Measurements from ENCODE around the gene MAMLD1.
"Not testable (repeated sequence)": the region's sequence is repeated elsewhere in the genome, so short reads cannot be mapped to it uniquely, and the experiment has no call there.

Gene MAMLD1

GRCh38 chrX:150362599-150363481 lies at the start of gene MAMLD1:
Gene MAMLD1, plus strand, starts transcription at chrX:150363317. Its CDS starts 82,200 bp downstream, at chrX:150445517.
- DNase-seq (ENCODE audit: low read depth), result peak; percentile 59

GRCh38 chrX:150313514-150313913 lies 49.6 kb upstream of the MAMLD1 start:
- DNase-seq (ENCODE audit: low read depth), result no peak

GRCh38 chrX:150314186-150314585 lies 48.9 kb upstream of the MAMLD1 start:
- no peak for DNase-seq (ENCODE audit: low read depth)

- no peak for DNase-seq (ENCODE audit: low read depth)
Measured at GRCh38 chrX:150316564-150316963, 46.6 kb upstream of the MAMLD1 start.

- no peak for DNase-seq (ENCODE audit: low read depth)
Measured at GRCh38 chrX:150323020-150323419, 40.1 kb upstream of the MAMLD1 start.

GRCh38 chrX:150324035-150324728 lies 38.9 kb upstream of the MAMLD1 start:
- peak; percentile 4 for DNase-seq (ENCODE audit: low read depth)

- DNase-seq (ENCODE audit: low read depth), result no peak
Measured at GRCh38 chrX:150324919-150325318, 38.2 kb upstream of the MAMLD1 start.

GRCh38 chrX:150326541-150327247 lies 36.4 kb upstream of the MAMLD1 start:
- no peak for DNase-seq (ENCODE audit: low read depth)

GRCh38 chrX:150329282-150329681 lies 33.8 kb upstream of the MAMLD1 start:
- DNase-seq (ENCODE audit: low read depth), result no peak

- DNase-seq (ENCODE audit: low read depth), result no peak
Measured at GRCh38 chrX:150329868-150330267, 33.2 kb upstream of the MAMLD1 start.

- no peak for DNase-seq (ENCODE audit: low read depth)
Measured at GRCh38 chrX:150332023-150332422, 31.1 kb upstream of the MAMLD1 start.

GRCh38 chrX:150334100-150334499 lies 29.0 kb upstream of the MAMLD1 start:
- DNase-seq (ENCODE audit: low read depth), result no peak

GRCh38 chrX:150334981-150335380 lies 28.1 kb upstream of the MAMLD1 start:
- no peak for DNase-seq (ENCODE audit: low read depth)

- DNase-seq (ENCODE audit: low read depth), result no peak
Measured at GRCh38 chrX:150337026-150337425, 26.1 kb upstream of the MAMLD1 start.

- DNase-seq (ENCODE audit: low read depth), result no peak
Measured at GRCh38 chrX:150337536-150337935, 25.6 kb upstream of the MAMLD1 start.

GRCh38 chrX:150338615-150339014 lies 24.5 kb upstream of the MAMLD1 start:
- DNase-seq (ENCODE audit: low read depth), result no peak

- DNase-seq (ENCODE audit: low read depth), result no peak
Measured at GRCh38 chrX:150339736-150340135, 23.4 kb upstream of the MAMLD1 start.

GRCh38 chrX:150340326-150340725 lies 22.8 kb upstream of the MAMLD1 start:
- DNase-seq (ENCODE audit: low read depth), result not testable (repeated sequence)

- no peak for DNase-seq (ENCODE audit: low read depth)
Measured at GRCh38 chrX:150347471-150347870, 15.6 kb upstream of the MAMLD1 start.

- no peak for DNase-seq (ENCODE audit: low read depth)
Measured at GRCh38 chrX:150348365-150348764, 14.8 kb upstream of the MAMLD1 start.

GRCh38 chrX:150352114-150352513 lies 11.0 kb upstream of the MAMLD1 start:
- DNase-seq (ENCODE audit: low read depth), result no peak

GRCh38 chrX:150352581-150352980 lies 10.5 kb upstream of the MAMLD1 start:
- no peak for DNase-seq (ENCODE audit: low read depth)

- no peak for DNase-seq (ENCODE audit: low read depth)
Measured at GRCh38 chrX:150355913-150356312, 7.2 kb upstream of the MAMLD1 start.

Measured in fibroblast of the conjunctiva (primary cell).